Natural killer cell (primary cell): ENCODE results near the gene PIK3R2. TPM values are rescaled to one million over a fixed set of nuclear protein-coding genes. Genes with fewer than 3 reads are reported as not detected.

ENCODE experiments used
- ATAC-seq, 3 donors: fragments of 150-1000 bp in 2 of 3; fragments of 200-7000 bp in 1 of 3; cut with Tn5 transposase; 1 replicate in 1 of 3; 2 replicates in 2 of 3; pipeline ENCODE4 v1.10.0; 2021; ENCODE audit warnings: mild to moderate bottlenecking in 2 of 3, moderate library complexity in 2 of 3
- DNase-seq, 2 donors: peaks; one replicate each; pipeline versions ENCODE4 v3.0.0 to v3.0.0-alpha.2; 2013 to 2021; ENCODE audit warnings: mixed read lengths in 1 of 2
- H3K27ac ChIP-seq: one replicate; pipeline ENCODE4 v1.5.1; 2013; ENCODE audit warnings: mild to moderate bottlenecking, low read length
- H3K27me3 ChIP-seq: one replicate; pipeline ENCODE4 v1.6.1; 2013; ENCODE audit warnings: low read length; ENCODE audit not compliant: control insufficient read depth, insufficient read depth
- H3K36me3 ChIP-seq: one replicate; pipeline ENCODE4 v1.6.1; 2013; ENCODE audit warnings: low read length; ENCODE audit not compliant: control insufficient read depth, insufficient read depth
- H3K4me1 ChIP-seq: one replicate; pipeline ENCODE4 v1.6.1; 2013; ENCODE audit warnings: low read length; ENCODE audit not compliant: control insufficient read depth, insufficient read depth
- H3K4me3 ChIP-seq: one replicate; pipeline ENCODE4 v1.5.1; 2013; ENCODE audit warnings: low read length
- H3K9me3 ChIP-seq: one replicate; pipeline ENCODE4 v1.6.1; 2013; ENCODE audit warnings: low read length; ENCODE audit not compliant: control insufficient read depth, insufficient read depth
- H3K27ac Mint-ChIP-seq, 2 donors: one replicate each; pipeline ENCODE4 v1.8.0; 2022; ENCODE audit warnings: mild to moderate bottlenecking in 2 of 2, mixed read lengths in 2 of 2, moderate library complexity in 1 of 2
- H3K27me3 Mint-ChIP-seq, 2 donors: one replicate each; pipeline ENCODE4 v1.8.0; 2022; ENCODE audit warnings: low read depth in 2 of 2, mixed read lengths in 2 of 2
- H3K36me3 Mint-ChIP-seq: one replicate; pipeline ENCODE4 v1.8.0; 2022; ENCODE audit warnings: mixed read lengths
- H3K4me1 Mint-ChIP-seq, 2 donors: one replicate each; pipeline ENCODE4 v1.8.0; 2022; ENCODE audit warnings: mixed read lengths in 2 of 2
- H3K4me3 Mint-ChIP-seq: one replicate; pipeline ENCODE4 v1.8.0; 2022; ENCODE audit warnings: mild to moderate bottlenecking, moderate library complexity, mixed read lengths
- H3K9me3 Mint-ChIP-seq, 2 donors: one replicate each; pipeline ENCODE4 v1.8.0; 2022; ENCODE audit warnings: mixed read lengths in 2 of 2
- WGBS: methylation state at CpG from one replicate; pipeline ENCODE4 v1.1.7; 2013; ENCODE audit warnings: missing lambda C conversion rate; ENCODE audit not compliant: insufficient coverage; 5-methylcytosine and 5-hydroxymethylcytosine counted together
- intact Hi-C: fragments of 100-400 bp; cut with micrococcal nuclease; formaldehyde crosslinking; loops from one replicate; pipeline ENCODE4 v1.14.2; 2022
- total RNA-seq, 4 donors: library from RNA; stranded (reverse); fragments of 120-200 nt in 1 of 4; gene quantifications; one replicate each; pipeline versions ENCODE4 v1.2.3 to v1.2.4, GENCODE V29; 2013 to 2022
- TF ChIP-seq, protein P1 (sequence below): fragments of 200-600 bp; IDR thresholded peaks from one replicate; pipeline ENCODE4 v1.8.0; 2022; ENCODE audit warnings: antibody characterized with exemption

The PIK3R2 gene
- total RNA-seq, 3 donors from 2014 or later (not counting 1 experiment from before 2014, with no cell fraction given): 12.3 to 26.4 (median 16.0) TPM

DNA sequence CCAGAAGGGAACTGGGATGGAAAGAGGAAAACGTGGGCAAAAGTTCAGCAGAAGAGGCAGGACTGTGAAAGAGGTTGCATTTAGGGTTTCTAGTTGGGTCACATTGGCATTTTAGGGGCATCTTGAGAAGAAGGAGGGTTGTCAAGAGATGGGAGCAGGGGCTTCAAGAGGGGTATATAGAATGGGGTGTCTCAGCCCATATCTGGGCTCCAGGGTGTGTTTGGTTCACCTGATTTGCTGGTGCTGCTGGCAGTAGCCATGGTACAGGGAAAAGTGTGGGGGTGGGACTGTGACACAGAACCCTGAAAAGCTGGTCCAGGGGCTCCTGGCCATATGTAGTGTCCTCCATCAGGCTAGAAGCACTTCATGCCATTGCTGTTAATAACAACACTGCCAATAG, 32.8 kb upstream of the PIK3R2 start:
- H3K36me3 ChIP-seq: peaks cover 41% of the 10 kb centered on the region
- intact Hi-C loops: no loop called here
- ATAC-seq: no peak
- H3K9me3 Mint-ChIP-seq: no peaks in the 10 kb centered on the region
- WGBS: 55% methylated on average over 1 of the region's 1 CpG
- H3K4me1 Mint-ChIP-seq: peaks cover 26 to 51% of the 10 kb centered on the region in 2 donors
- peak overlapping the region; percentile 91 to 99 for H3K27ac Mint-ChIP-seq
- TF ChIP-seq, protein P1, sequence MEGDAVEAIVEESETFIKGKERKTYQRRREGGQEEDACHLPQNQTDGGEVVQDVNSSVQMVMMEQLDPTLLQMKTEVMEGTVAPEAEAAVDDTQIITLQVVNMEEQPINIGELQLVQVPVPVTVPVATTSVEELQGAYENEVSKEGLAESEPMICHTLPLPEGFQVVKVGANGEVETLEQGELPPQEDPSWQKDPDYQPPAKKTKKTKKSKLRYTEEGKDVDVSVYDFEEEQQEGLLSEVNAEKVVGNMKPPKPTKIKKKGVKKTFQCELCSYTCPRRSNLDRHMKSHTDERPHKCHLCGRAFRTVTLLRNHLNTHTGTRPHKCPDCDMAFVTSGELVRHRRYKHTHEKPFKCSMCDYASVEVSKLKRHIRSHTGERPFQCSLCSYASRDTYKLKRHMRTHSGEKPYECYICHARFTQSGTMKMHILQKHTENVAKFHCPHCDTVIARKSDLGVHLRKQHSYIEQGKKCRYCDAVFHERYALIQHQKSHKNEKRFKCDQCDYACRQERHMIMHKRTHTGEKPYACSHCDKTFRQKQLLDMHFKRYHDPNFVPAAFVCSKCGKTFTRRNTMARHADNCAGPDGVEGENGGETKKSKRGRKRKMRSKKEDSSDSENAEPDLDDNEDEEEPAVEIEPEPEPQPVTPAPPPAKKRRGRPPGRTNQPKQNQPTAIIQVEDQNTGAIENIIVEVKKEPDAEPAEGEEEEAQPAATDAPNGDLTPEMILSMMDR: no peak
- peak overlapping the region; percentile 91 for H3K4me3 Mint-ChIP-seq
- peak overlapping the region; percentile 83 for H3K4me3 ChIP-seq
- H3K4me1 ChIP-seq: peaks cover 41% of the 10 kb centered on the region
- no peaks in the 10 kb centered on the region for H3K27me3 Mint-ChIP-seq
- DNase-seq: no peak
- no peaks in the 10 kb centered on the region for H3K9me3 ChIP-seq
- H3K36me3 Mint-ChIP-seq: no peaks in the 10 kb centered on the region
- no peaks in the 10 kb centered on the region for H3K27me3 ChIP-seq
- H3K27ac ChIP-seq: peak overlapping the region; percentile 74

DNA sequence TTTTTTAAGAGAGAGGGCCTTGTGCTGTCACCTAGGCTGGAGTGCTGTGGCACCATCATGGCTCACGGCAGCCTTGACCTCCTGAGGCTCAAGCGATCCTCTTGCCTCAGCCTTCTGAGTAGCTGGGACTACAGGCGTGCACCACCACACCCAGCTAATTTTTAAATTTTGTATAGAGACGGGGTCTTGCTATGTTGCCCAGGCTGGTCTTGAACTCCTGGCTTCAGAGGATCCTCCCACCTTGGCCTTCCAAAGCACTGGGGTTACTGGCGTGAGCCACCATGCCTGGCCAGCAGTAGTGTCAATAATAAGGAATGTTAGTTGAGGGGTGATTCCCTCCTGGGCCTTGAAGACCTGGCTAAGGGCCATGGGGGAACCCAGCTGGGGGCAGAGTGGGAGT, 31.8 kb upstream of the PIK3R2 start:
- Mint-ChIP-seq H3K4me1 (peaks cover 26 to 46% of the 10 kb centered on the region in 2 donors), H3K36me3 (no peaks in the 10 kb centered on the region), H3K4me3 (no peak overlapping the region), H3K9me3 (no peaks in the 10 kb centered on the region), H3K27ac (peak overlapping the region; percentile 91 to 99), H3K27me3 (no peaks in the 10 kb centered on the region)
- H3K9me3 ChIP-seq: no peaks in the 10 kb centered on the region
- WGBS: 95% methylated on average over 5 of the region's 5 CpGs
- intact Hi-C loops: no loop called here
- TF ChIP-seq, protein P1: no peak
- peaks cover 49% of the 10 kb centered on the region for H3K36me3 ChIP-seq
- DNase-seq (no peak), ATAC-seq (no peak)
- H3K4me1 ChIP-seq: peaks cover 41% of the 10 kb centered on the region
- no peak overlapping the region for H3K4me3 ChIP-seq
- peak overlapping the region; percentile 23 for H3K27ac ChIP-seq
- no peaks in the 10 kb centered on the region for H3K27me3 ChIP-seq

DNA sequence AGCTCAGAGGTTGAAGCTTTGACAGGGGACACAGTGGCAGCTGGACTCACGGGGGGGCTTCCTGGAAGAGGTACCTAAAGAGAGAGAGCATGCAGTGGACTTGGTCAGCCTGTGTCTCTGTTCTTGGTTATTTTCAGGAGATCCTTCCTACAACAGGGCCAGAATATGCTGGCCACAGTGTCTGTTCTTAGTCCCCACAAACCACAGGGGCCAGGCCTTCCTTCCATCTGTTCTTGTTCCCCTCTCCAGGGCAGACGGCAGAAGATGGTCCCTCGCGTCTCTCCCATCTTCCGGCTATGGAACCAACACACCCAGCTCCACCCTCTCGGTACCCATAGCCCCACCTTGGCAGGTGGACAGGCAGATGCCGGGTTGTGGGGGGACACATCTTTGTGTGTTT, 30.5 kb upstream of the PIK3R2 start:
- Mint-ChIP-seq H3K27ac (no peak overlapping the region), H3K4me1 (peaks cover 20 to 44% of the 10 kb centered on the region in 2 donors), H3K27me3 (no peaks in the 10 kb centered on the region), H3K4me3 (no peak overlapping the region), H3K9me3 (no peaks in the 10 kb centered on the region), H3K36me3 (no peaks in the 10 kb centered on the region)
- DNase-seq (no peak), ATAC-seq (no peak)
- Histone ChIP-seq H3K4me1 (peaks cover 36% of the 10 kb centered on the region), H3K27ac (no peak overlapping the region), H3K36me3 (peaks cover 54% of the 10 kb centered on the region), H3K27me3 (no peaks in the 10 kb centered on the region), H3K4me3 (no peak overlapping the region), H3K9me3 (no peaks in the 10 kb centered on the region)
- intact Hi-C loops: no loop called here
- WGBS: 98% methylated on average over 6 of the region's 7 CpGs
- TF ChIP-seq, protein P1: no peak
